ENCODE data around the gene MSS51.
"Not testable (repeated sequence)": the region's sequence is repeated elsewhere in the genome, so short reads cannot be mapped to it uniquely, and the experiment has no call there.

Gene MSS51

GRCh38 chr10:73406846-73407245 lies 26.5 kb downstream of the MSS51 start:
- H3K27ac ChIP-seq = no peak overlapping the region
- TF ChIP-seq CTCF (conservative IDR thresholded peaks at IDR 0.05) = no peak

GRCh38 chr10:73405556-73405955 lies 27.8 kb downstream of the MSS51 start:
- no peak overlapping the region for H3K27ac ChIP-seq
- no peak for TF ChIP-seq CTCF (conservative IDR thresholded peaks at IDR 0.05)

GRCh38 chr10:73404690-73405089 lies 28.7 kb downstream of the MSS51 start:
- no peak overlapping the region for H3K27ac ChIP-seq
- no peak for TF ChIP-seq CTCF (conservative IDR thresholded peaks at IDR 0.05)

- TF ChIP-seq CTCF (conservative IDR thresholded peaks at IDR 0.05) = no peak
- H3K27ac ChIP-seq = no peak overlapping the region
Measured at GRCh38 chr10:73401636-73402035, 31.7 kb downstream of the MSS51 start.

- H3K27ac ChIP-seq = no peak overlapping the region
- no peak for TF ChIP-seq CTCF (conservative IDR thresholded peaks at IDR 0.05)
Measured at GRCh38 chr10:73399063-73399462, 34.3 kb downstream of the MSS51 start.

GRCh38 chr10:73398024-73398423 lies 35.3 kb downstream of the MSS51 start:
- TF ChIP-seq CTCF (conservative IDR thresholded peaks at IDR 0.05) = peak; percentile 37
- H3K27ac ChIP-seq = no peak overlapping the region

- not testable (repeated sequence) for H3K27ac ChIP-seq
Measured at GRCh38 chr10:73394325-73394724, 39.0 kb downstream of the MSS51 start.

- H3K27ac ChIP-seq = no peak overlapping the region
- no peak for TF ChIP-seq CTCF (conservative IDR thresholded peaks at IDR 0.05)
Measured at GRCh38 chr10:73388228-73388627, 45.1 kb downstream of the MSS51 start.

Data from VCaP (cell line).